Measurements from ENCODE around the gene STXBP1.

STXBP1 gene

GRCh38 chr9:127664678-127665507, 52.8 kb downstream of the STXBP1 start:
- Histone ChIP-seq H3K4me1 (no peaks in the 10 kb centered on the region), H3K4me3 (no peak overlapping the region), H3K27me3 (no peaks in the 10 kb centered on the region), H3K9me3 (no peaks in the 10 kb centered on the region), H3K27ac (no peak overlapping the region), H3K36me3 (peaks cover 18 to 88% (median 80%) of the 10 kb centered on the region in 3 donors)
- intact Hi-C loops (cut with DNase I; ENCODE audit: low total_unique reads): no loop called here
- no peak for TF ChIP-seq CTCF (IDR thresholded peaks at IDR 0.05)
- DNase-seq: no peak

GRCh38 chr9:127667127-127667844, 55.2 kb downstream of the STXBP1 start:
- H3K36me3 ChIP-seq: peaks cover 27 to 92% (median 82%) of the 10 kb centered on the region in 3 donors
- H3K27me3 ChIP-seq: no peaks in the 10 kb centered on the region
- no peak for DNase-seq
- TF ChIP-seq CTCF (IDR thresholded peaks at IDR 0.05): no peak
- no peaks in the 10 kb centered on the region for H3K9me3 ChIP-seq
- no peak overlapping the region for H3K4me3 ChIP-seq
- H3K27ac ChIP-seq: no peak overlapping the region
- no peaks in the 10 kb centered on the region for H3K4me1 ChIP-seq
- intact Hi-C loops (cut with DNase I; ENCODE audit: low total_unique reads): no loop called here

GRCh38 chr9:127667906-127668305, 55.8 kb downstream of the STXBP1 start:
- no peaks in the 10 kb centered on the region for H3K27me3 ChIP-seq
- no peak overlapping the region for H3K27ac ChIP-seq
- H3K36me3 ChIP-seq: peaks cover 32 to 92% (median 83%) of the 10 kb centered on the region in 3 donors
- intact Hi-C loops (cut with DNase I; ENCODE audit: low total_unique reads): no loop called here
- DNase-seq: no peak
- H3K9me3 ChIP-seq: no peaks in the 10 kb centered on the region
- H3K4me1 ChIP-seq: no peaks in the 10 kb centered on the region
- TF ChIP-seq CTCF (IDR thresholded peaks at IDR 0.05): no peak
- no peak overlapping the region for H3K4me3 ChIP-seq

GRCh38 chr9:127673234-127673633, 61.2 kb downstream of the STXBP1 start:
- intact Hi-C loops (cut with DNase I; ENCODE audit: low total_unique reads): no loop called here

GRCh38 chr9:127676638-127677037, 64.6 kb downstream of the STXBP1 start:
- Histone ChIP-seq H3K27me3 (no peaks in the 10 kb centered on the region), H3K4me3 (no peak overlapping the region), H3K36me3 (peaks cover 35 to 96% (median 78%) of the 10 kb centered on the region in 3 donors), H3K4me1 (no peaks in the 10 kb centered on the region), H3K9me3 (no peaks in the 10 kb centered on the region), H3K27ac (no peak overlapping the region)
- intact Hi-C loops (cut with DNase I; ENCODE audit: low total_unique reads): no loop called here
- no peak for DNase-seq
- TF ChIP-seq CTCF (IDR thresholded peaks at IDR 0.05): no peak

More at GRCh38 chr9:127673234-127673633, 61.2 kb downstream of the STXBP1 start:
- H3K27me3 ChIP-seq: no peaks in the 10 kb centered on the region
- no peak overlapping the region for H3K4me3 ChIP-seq
- TF ChIP-seq CTCF (IDR thresholded peaks at IDR 0.05): no peak
- no peak overlapping the region for H3K27ac ChIP-seq
- no peaks in the 10 kb centered on the region for H3K4me1 ChIP-seq
- no peaks in the 10 kb centered on the region for H3K9me3 ChIP-seq
- no peak for DNase-seq
- peaks cover 28 to 92% (median 72%) of the 10 kb centered on the region in 3 donors for H3K36me3 ChIP-seq
